ENCODE measurements around the gene FBXW12. TPM values are rescaled to one million over a fixed set of nuclear protein-coding genes. Genes with fewer than 3 reads are reported as not detected.

FBXW12 gene
- total RNA-seq, 1 experiment from 2014 or later = not detected

DNA sequence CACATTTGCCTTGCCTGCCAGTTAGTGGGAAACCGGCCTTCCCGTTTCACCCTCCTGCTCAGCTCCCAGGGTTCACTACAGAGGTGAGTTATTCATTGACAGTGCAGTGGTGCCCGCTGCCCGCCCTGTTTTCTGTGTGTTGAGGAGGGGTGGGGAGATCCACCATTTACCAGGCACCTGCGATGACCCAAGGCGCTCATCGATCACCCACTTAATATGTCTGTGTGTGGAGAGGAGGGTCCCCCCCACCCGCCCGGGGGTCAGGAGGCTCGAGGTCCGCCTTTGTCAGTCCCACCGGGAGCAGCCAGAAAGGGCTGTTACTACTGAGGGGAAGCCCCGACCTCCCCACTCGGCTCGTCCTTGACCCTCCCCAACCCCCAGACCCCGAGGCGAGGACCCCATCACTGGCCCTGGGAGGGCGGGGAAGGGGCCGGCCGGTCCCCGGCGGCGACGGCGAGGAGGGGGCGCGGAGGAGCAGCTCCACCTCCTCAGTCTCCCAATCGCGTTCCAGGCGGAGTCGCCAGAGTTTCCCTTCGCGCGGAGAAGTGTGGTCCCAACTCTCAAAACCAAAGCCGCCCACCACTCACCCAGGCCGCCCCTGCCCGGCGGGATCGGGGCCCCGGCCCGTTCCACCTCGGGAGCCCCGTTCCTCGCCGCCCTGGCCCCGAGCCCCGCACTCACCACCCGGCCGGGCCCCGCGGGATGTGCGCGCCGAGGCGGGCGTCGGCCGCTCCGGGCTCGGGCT lies 56.7 kb downstream of the FBXW12 start:
- in situ Hi-C loops (cut with HindIII; ENCODE audit: low pct_unique_long_range_greater_than_20kb, low sequenced_read_pairs) = no loop called here
- peak; percentile 76 for DNase-seq (ENCODE audit: low read depth)

DNA sequence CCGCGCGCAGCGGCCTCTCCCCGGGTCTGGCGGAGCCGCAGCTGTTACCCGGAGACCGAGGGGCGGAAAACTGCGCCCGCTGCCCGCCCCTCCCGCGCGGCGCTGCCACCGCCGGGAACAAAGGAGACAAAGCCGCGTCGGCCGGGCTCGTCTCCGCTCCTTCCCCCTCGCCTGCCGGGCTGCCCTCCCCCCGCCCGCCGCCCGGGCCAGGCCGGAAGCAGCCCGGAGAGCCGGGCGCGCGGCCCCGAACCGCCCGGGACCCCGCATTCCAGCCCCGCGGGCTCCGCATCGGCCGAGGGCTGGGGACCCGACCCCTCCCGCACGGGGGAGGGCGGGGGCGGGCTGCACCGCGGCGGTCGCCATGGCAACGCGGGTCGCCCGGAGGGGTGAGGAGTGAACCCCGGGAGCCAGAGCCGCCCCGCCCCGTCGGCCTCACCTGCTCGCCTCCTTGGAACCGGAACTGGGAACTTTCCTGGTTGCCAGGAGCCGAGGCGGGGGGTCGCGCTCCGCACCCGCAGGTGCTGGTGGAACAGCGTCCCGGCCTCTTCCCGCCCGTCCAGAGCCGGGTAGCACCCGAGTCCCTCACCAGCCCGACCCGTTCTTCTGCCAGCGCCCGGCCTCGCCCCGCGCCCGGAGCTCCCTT lies 57.4 kb downstream of the FBXW12 start:
- DNase-seq (ENCODE audit: low read depth) = peak; percentile 48
- in situ Hi-C loops (cut with HindIII; ENCODE audit: low pct_unique_long_range_greater_than_20kb, low sequenced_read_pairs) = no loop called here

DNA sequence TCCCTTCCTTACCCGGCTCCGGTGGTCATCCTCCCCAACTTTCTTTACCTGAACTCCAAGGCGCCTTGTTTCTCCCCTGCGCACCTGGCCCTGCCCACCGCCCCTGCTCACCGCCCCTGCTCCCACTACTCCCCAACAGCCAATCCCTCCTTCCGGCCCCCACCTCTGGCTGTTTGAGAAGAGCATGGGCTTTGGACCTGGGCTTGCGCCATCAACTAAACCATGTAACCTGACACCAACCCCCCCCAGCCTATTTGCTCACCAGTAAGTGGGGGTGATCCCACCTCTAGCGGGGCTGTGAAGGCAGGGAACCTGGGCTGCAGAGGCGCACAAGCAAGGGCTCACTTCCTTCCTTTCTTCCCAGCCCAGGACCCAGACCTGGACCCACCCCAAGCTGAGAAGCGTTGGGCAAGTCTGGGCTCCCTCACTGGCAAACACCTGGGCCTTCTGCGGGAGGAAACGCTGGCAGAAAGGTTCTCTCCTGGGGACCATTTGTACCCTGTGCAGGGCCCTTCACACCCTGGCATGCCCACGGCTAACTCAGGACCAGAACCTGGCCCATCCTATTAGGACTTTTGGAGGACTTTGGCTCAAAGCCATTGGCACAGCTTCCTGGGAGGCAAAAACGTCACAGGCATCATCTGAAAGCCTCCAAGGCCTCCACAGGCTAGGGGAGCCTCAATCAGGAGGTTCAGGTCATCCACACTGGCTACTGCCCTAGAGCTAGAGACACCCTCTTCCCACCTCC lies 58.1 kb downstream of the FBXW12 start, which contains the start of gene PLXNB1:
Gene PLXNB1, minus strand, starts transcription at position 127 of the 748 bp plus-strand sequence. CDS start 5,475 bp downstream, outside the sequence.
- in situ Hi-C loops (cut with HindIII; ENCODE audit: low pct_unique_long_range_greater_than_20kb, low sequenced_read_pairs) = no loop called here
- no peak for DNase-seq (ENCODE audit: low read depth)

DNA sequence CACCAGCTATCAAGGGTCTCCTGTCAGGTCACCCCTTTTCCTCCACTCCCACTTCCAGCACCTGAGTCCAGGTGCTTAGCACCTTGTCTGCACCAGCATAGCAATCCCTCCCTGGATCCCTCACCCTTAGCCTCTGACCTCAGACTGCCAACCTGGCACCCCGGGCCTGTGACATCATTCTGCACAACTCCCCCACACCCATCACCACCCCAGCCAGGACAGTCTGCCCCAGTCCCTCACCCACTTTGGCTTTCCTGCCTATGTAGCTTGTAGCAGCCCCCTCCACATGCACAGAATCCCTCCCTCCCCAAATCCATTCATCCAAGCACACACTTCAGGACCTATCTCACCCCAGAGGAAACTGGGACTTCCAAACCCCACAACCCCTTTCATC lies 58.7 kb downstream of the FBXW12 start:
- in situ Hi-C loops (cut with HindIII; ENCODE audit: low pct_unique_long_range_greater_than_20kb, low sequenced_read_pairs) = no loop called here
- no peak for DNase-seq (ENCODE audit: low read depth)

DNA sequence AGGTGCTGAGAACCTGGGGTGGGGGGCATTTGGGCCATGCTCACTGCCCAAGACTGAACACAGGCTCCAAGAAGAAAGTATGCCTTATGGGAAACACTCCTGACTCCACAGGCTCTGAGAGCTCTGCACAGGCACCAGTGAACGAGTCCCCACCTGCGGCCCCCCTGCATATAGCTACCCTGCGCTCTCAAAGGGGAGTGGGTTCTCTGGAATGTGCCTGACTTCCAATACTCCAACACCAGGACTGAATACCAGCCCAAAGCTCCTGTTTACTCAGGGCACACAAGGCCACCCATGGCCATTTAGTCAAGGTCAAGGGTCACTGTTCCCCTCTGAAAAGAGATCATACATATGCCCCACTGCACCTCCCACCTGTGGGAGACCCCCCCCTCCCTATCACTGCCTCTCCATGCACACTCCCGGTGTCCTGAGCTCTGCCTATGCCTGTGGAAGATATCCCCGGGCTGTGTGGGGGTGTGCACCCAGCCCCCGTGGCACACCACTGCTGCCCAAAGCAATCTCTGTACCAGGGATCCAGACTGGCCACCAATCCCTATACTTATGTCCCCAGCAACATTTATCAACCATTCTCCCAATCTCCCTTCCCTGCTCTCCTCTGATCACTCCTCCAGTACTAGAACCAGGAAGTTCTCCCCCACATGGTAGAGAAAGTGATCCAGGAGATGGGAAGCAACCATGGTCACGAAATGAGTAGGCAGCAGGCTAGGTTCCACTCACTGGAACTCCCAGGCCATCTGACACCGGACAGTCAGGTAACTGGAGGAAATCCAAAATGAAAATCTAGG lies 59.4 kb downstream of the FBXW12 start:
- in situ Hi-C loops (cut with HindIII; ENCODE audit: low pct_unique_long_range_greater_than_20kb, low sequenced_read_pairs) = no loop called here

DNA sequence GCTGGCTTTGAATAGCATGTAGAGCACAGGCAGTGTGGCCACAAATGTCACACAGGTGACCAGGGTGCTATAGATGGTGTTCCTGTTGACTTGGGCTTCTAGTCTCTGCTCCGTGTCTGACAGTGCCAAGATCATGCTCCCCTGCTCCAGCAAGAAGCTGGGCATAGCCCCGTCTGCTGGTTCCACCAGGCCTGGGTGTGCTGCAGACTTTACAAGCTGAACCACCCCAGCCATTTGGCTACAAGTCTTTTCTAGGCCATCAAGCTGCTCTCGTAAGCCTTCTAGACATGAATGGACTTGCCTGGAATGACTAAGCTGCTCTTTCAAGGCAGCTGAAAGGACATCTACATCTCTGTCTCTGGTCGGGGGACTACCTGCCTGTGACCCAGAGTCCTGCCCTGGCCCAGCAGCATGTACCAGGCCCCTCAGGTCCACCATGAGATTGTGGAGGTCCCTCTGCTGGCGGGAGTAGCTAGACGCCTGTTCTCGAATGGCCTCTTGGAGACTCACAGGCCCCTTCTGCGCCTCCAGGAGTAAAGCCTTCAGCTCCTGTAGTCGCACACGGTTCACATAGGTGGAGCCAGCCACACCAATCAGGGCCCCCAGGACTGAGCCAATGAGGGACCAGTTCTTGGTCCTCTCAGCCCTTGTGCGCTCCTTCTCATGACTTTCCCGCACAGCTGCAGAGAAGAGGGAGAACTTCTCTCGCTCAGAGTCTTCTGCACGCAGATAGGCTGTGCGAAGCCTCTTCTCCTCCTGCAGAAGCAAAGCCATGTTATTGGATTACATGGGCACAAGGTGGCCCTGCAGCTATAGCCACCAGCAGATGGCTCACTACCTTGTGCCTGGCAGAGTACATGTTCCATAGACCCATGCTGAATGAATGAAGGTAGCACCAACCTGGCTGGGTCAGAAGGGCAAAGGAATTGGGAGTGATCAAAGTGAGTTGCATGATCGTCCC lies 60.7 kb downstream of the FBXW12 start:
- in situ Hi-C loops (cut with HindIII; ENCODE audit: low pct_unique_long_range_greater_than_20kb, low sequenced_read_pairs) = no loop called here
- DNase-seq (ENCODE audit: low read depth) = peak; percentile 30

More for the DNA sequence above, 59.4 kb downstream of the FBXW12 start:
- DNase-seq (ENCODE audit: low read depth) = no peak

DNA sequence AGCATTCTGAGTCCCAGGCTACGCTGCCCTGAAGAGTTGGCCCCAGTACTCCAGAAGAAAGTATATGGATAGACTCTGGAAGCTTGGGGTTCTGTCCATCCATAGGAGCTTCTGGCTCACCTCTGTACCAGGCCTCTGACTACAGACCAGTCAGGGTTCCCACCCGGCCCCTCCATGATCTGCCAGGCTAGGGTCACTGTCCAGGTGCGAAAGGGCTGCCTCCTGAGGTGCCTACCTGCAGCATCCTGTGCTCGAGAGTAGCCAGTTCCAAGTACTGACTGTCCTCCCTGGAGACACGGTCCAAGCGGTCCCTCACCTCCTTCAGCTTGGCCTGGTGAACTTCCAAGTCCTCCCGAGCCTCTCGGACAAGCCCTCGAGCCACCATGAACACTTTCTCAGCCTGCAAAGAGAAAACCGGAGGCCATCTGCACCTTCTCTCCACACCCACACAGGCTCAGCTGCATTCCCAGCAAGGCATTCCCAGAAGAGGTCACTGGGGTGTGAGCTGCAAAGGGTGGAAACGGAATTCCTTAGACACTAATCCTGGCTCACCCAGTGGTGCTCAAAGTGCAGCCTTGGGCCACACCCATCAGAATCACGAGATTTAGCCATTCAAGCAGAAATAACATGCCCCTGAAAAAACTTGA lies 61.6 kb downstream of the FBXW12 start:
- peak; percentile 72 for DNase-seq (ENCODE audit: low read depth)
- in situ Hi-C loops (cut with HindIII; ENCODE audit: low pct_unique_long_range_greater_than_20kb, low sequenced_read_pairs) = no loop called here

DNA sequence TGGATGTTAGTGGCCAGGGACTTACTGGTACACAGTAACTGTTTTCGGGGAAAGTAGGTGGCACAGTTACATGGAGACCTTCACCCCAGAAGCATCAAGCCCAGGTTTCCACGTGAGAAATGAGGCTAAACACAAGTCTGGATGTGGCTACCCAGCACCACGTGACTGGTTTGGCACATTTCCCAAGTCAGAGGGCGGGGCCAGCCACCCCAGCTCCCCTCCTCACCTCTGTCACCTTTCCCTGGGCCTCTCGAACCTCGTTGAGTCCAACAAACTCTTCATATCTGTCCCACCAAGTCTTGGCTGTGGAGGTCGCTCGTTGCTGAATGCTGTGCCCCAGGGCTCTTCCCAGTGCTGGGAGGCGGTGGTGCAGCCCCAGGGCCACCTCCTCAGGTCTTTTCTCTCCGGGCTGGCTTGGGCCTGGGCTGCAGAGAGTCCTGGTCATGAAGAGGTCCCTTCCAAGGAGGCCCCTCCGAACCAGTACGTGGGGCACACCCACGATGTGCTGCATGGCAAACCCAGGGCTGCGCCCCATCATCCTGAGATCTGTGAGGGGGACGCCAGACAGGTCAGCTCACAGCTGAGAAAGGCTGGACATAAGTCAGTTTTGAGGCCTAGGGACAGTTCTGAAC lies 62.7 kb downstream of the FBXW12 start:
- in situ Hi-C loops (cut with HindIII; ENCODE audit: low pct_unique_long_range_greater_than_20kb, low sequenced_read_pairs) = no loop called here
- DNase-seq (ENCODE audit: low read depth) = no peak

DNA sequence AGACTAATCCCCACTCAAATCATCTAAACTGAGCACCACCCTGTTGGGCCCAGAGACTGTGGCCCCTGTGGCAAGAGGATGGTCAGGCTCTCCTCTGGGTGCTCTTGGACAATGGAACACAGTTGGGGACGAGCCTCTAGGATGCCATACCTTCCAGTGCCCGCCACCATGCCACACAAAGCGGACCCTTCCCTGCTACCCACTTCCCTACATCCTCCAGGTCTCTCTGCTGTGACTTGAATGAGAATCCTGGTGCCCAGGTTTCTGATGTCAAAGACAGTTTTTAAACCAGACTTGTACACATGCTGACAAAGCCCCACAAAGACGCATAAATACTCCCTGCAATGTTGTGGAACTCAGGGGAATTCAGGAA lies 63.2 kb downstream of the FBXW12 start:
- no peak for DNase-seq (ENCODE audit: low read depth)
- in situ Hi-C loops (cut with HindIII; ENCODE audit: low pct_unique_long_range_greater_than_20kb, low sequenced_read_pairs) = no loop called here

DNA sequence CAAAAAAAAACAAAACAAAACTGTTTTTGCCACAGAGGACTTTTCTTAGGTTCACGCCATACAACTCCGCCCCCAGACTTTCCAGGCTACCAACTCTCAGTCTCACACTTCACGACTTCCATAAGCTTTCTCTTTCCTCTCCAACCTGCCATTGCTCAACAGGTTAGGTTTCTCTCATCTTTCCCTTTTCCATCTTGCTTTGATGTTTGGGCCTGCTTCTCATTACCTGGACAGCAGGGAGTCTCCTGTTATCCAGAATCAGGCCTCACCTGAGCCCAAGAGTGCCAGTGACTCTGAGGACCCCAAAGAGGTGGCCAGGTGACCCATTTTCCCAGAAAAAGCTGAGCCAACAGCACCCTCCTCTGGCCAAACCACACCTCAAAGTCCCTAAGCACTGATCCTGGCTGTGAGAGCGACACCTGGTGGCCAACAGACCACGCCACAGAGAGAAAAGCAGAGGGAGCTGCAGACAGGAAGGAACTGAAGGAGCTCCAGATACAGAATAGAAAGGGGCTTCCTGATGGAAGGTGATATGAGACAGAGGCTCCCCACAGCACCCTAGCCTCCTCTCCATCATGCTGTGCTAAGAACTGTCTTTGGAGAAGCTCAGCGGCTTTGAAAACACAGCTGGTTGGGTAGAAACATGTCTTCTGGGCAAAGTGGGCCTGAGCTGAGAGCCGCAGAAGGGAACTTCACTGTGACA lies 63.9 kb downstream of the FBXW12 start:
- DNase-seq (ENCODE audit: low read depth) = peak; percentile 72
- in situ Hi-C loops (cut with HindIII; ENCODE audit: low pct_unique_long_range_greater_than_20kb, low sequenced_read_pairs) = no loop called here

DNA sequence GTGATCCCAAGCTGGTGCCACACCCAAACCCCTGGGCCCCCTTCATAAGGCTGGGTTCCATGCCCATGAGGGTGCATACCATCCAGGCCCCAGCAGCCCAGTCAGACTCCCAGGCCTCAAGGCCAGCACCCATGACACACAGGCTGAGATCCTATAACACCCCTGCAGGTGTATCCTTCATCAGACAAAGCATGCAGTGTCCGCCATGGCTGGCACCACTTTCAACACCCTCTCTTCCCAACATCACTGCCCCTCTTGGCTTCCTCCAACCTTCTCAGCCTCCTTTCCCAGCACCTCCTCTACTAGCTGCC lies 64.4 kb downstream of the FBXW12 start:
- in situ Hi-C loops (cut with HindIII; ENCODE audit: low pct_unique_long_range_greater_than_20kb, low sequenced_read_pairs) = no loop called here
- DNase-seq (ENCODE audit: low read depth) = no peak

DNA sequence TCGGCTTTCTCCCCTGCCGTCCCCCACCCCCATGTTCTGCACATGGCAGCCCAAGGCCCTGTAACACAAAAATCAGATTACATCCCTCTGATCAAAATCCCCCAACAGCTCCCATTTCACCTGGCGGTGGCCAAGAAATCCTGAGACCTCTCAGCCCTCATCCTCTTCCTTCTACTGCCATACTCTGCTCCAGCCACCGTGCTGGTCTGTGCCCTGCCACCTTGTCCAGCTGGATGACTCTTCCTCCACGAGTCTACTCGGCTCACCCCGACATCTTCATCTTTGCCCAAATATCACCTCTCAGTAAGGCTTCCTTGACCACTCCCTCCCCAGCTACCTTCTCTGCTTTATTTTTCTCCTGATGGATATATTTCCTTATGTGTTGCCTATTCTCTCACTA lies 64.8 kb downstream of the FBXW12 start:
- no peak for DNase-seq (ENCODE audit: low read depth)
- in situ Hi-C loops (cut with HindIII; ENCODE audit: low pct_unique_long_range_greater_than_20kb, low sequenced_read_pairs) = no loop called here

DNA sequence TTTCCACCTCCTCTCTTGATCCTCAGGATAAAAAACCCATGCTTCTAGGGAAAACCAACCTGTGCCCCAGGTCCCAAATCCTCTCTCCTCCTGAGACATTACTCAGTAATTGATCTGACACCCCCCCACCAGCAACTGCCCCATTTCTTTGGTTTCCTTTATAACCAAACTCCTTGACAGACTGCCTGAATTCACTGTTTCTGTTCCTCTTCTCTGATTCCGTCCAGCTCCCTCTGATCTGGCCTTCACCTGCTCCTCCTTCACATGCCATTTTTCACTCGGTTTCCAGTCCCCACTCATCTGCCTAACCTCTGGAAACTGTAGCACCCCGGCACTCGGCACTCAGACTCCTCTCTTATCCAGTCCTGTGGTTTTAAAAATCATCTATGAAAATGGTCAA lies 65.8 kb downstream of the FBXW12 start:
- in situ Hi-C loops (cut with HindIII; ENCODE audit: low pct_unique_long_range_greater_than_20kb, low sequenced_read_pairs) = no loop called here
- DNase-seq (ENCODE audit: low read depth) = no peak

DNA sequence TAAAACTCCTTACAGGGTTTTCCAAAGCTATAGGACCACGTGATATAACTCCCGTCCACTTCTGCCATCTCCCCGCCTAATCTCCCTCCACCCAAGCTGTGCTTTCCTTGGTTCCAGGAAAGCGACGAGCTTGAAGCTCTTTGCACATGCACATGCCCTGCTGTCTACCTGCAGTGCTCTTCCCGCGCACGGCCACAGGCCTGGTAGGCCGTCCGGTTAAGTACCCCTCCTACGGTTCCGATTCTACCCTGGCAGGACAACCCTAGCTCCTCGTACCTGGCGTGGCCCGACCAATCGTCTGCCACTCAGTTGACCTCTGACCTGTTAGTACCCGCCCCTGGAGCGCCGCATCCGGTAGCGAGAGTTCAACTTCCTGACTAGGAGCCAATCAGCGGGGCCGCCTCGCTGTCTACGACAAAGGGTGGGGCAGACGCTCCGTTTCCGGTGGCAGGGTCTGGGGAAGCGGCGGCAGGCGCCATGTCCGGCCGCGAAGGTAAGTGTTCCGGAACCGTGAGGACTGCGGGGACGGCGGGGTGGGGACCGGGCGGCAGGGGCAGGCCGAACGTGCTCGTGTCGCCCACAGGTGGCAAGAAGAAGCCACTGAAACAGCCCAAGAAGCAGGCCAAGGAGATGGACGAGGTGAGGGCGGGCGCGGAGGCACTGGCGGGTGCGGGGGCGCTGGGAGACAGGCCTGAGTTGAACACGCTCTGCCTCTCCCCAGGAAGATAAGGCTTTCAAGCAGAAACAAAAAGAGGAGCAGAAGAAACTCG lies 68.0 kb downstream of the FBXW12 start, which contains the start of the genes CCDC51 and TMA7:
Gene CCDC51, minus strand, starts transcription at position 300 of the 770 bp plus-strand sequence. CDS start 4,991 bp downstream, outside the sequence.
Gene TMA7, plus strand, starts transcription at position 438 of the 770 bp plus-strand sequence. Its CDS starts 40 bp downstream, at position 478.
- in situ Hi-C loops (cut with HindIII; ENCODE audit: low pct_unique_long_range_greater_than_20kb, low sequenced_read_pairs) = no loop called here
- peak; percentile 89 for DNase-seq (ENCODE audit: low read depth)

DNA sequence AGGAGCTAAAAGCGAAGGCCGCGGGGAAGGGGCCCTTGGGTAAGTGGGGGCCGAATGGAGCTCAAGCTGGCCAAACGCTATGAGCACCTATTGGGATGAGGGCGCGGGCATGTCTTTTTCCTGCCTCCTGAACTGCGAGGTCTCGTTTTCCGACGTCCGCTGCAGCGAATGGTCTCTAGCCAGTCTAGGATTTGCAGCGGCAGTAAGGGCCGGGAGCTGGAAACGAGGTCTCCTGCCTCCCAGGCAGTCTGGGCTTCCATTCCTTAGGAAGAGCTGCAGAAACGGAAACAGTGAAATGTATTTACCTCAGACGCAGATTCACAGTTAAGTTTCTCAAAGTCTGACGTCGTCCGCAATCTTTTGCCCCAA lies 68.6 kb downstream of the FBXW12 start:
- no peak for DNase-seq (ENCODE audit: low read depth)
- in situ Hi-C loops (cut with HindIII; ENCODE audit: low pct_unique_long_range_greater_than_20kb, low sequenced_read_pairs) = no loop called here
